Neural cell (in vitro differentiated cells): ENCODE measurements around the gene TMEM74B. TPM values are rescaled to one million over a fixed set of nuclear protein-coding genes. Genes with fewer than 3 reads are reported as not detected.

Experiments used
- H2AFZ ChIP-seq: fragments of 200-600, 300-800 bp; sonication (generic), shearing (Covaris generic); 2 replicates; pipeline ENCODE4 v1.6.0; 2014; ENCODE audit warnings: low read depth, mild to moderate bottlenecking, antibody characterized with exemption, low read length, moderate library complexity
- H3F3A ChIP-seq: fragments of 200-600 bp; shearing (Covaris generic); 2 replicates; pipeline ENCODE4 v1.6.1; 2016; ENCODE audit warnings: mild to moderate bottlenecking, moderate library complexity, mixed read lengths, antibody characterized with exemption, low read length; ENCODE audit not compliant: insufficient read depth, poor library complexity, severe bottlenecking
- H3K27ac ChIP-seq: fragments of 200-600, 300-800 bp; sonication (generic), shearing (Covaris generic); 2 replicates; pipeline ENCODE4 v1.5.1; 2014; ENCODE audit warnings: mild to moderate bottlenecking, low read length, moderate library complexity
- H3K27me3 ChIP-seq: fragments of 300-800, 200-600 bp; sonication (generic), shearing (Covaris generic); 2 replicates; pipeline ENCODE4 v1.6.0; 2014; ENCODE audit warnings: mild to moderate bottlenecking, low read depth, low read length, moderate library complexity; ENCODE audit not compliant: insufficient read depth
- H3K36me3 ChIP-seq: fragments of 300-800, 200-600 bp; sonication (generic), shearing (Covaris generic); 2 replicates; pipeline ENCODE4 v1.5.1; 2014; ENCODE audit warnings: mild to moderate bottlenecking, antibody characterized with exemption, low read length, moderate library complexity; ENCODE audit not compliant: insufficient read depth
- H3K4me2 ChIP-seq: fragments of 300-800, 200-600 bp; sonication (generic), shearing (Covaris generic); 2 replicates; pipeline ENCODE4 v1.6.0; 2014; ENCODE audit warnings: mild to moderate bottlenecking, low read length
- H3K4me3 ChIP-seq: fragments of 300-800, 200-600 bp; sonication (generic), shearing (Covaris generic); 2 replicates; pipeline ENCODE4 v1.5.1; 2014; ENCODE audit warnings: mild to moderate bottlenecking, low read length, moderate library complexity
- H3K79me2 ChIP-seq: fragments of 200-600 bp; shearing (Covaris generic); replicated peaks from 2 replicates; pipeline ENCODE4 v1.6.0; 2014; ENCODE audit warnings: mild to moderate bottlenecking, low read length, moderate library complexity; ENCODE audit not compliant: insufficient read depth
- H3K9ac ChIP-seq: fragments of 300-800, 200-600 bp; sonication (generic), shearing (Covaris generic); 2 replicates; pipeline ENCODE4 v1.6.1; 2016; ENCODE audit warnings: mild to moderate bottlenecking, low read length, mixed read lengths
- H3K9me2 ChIP-seq: fragments of 200-600 bp; shearing (Covaris generic); 2 replicates; pipeline ENCODE4 v1.6.1; 2016; ENCODE audit warnings: mild to moderate bottlenecking, low read length, mixed read lengths; ENCODE audit not compliant: insufficient read depth
- H3K9me3 ChIP-seq: fragments of 200-600, 300-800 bp; sonication (generic), shearing (Covaris generic); 2 replicates; pipeline ENCODE4 v1.6.1; 2016; ENCODE audit warnings: mild to moderate bottlenecking, mixed run types, low read length, moderate library complexity, mixed read lengths
- H4K20me1 ChIP-seq: fragments of 200-600 bp; shearing (Covaris generic); 2 replicates; pipeline ENCODE4 v1.6.1; 2016; ENCODE audit warnings: mild to moderate bottlenecking, mixed run types; ENCODE audit not compliant: insufficient read depth
- CTCF ChIP-seq: fragments of 450-650 bp; IDR thresholded peaks from 2 replicates; pipeline ENCODE4 v1.5.1; 2014; ENCODE audit warnings: antibody characterized with exemption, mild to moderate bottlenecking, moderate library complexity; ENCODE audit not compliant: poor library complexity, severe bottlenecking
- EP300 ChIP-seq: fragments of 450-650 bp; conservative IDR thresholded peaks from 2 replicates; pipeline ENCODE4 v1.6.1; 2014; ENCODE audit warnings: antibody characterized with exemption, mild to moderate bottlenecking, moderate library complexity; ENCODE audit not compliant: poor library complexity, severe bottlenecking
- EZH2 ChIP-seq: fragments of 200-600, 300-800 bp; shearing (Covaris generic), sonication (generic); IDR thresholded peaks from 2 replicates; pipeline ENCODE4 v1.6.1; 2014; ENCODE audit warnings: antibody characterized with exemption, low read length, borderline replicate concordance, mild to moderate bottlenecking; ENCODE audit not compliant: insufficient read depth, poor library complexity, severe bottlenecking
- MXI1 ChIP-seq: fragments of 450-650 bp; conservative IDR thresholded peaks from 2 replicates; pipeline ENCODE4 v1.6.1; 2014; ENCODE audit warnings: antibody characterized with exemption, mild to moderate bottlenecking; ENCODE audit not compliant: poor library complexity, severe bottlenecking
- POLR2AphosphoS5 ChIP-seq: IDR thresholded peaks from 2 replicates; pipeline ENCODE4 v1.6.1; 2012
- RAD21 ChIP-seq: fragments of 450-650 bp; conservative IDR thresholded peaks from 2 replicates; pipeline ENCODE4 v1.6.1; 2014; ENCODE audit warnings: antibody characterized with exemption, mild to moderate bottlenecking, moderate library complexity
- REST ChIP-seq: IDR thresholded peaks from 2 replicates; pipeline ENCODE4 v1.6.1; 2012; ENCODE audit warnings: borderline replicate concordance
- SMC3 ChIP-seq: fragments of 450-650 bp; conservative IDR thresholded peaks from 2 replicates; pipeline ENCODE4 v1.6.1; 2014; ENCODE audit warnings: antibody characterized with exemption, mild to moderate bottlenecking, moderate library complexity; ENCODE audit not compliant: poor library complexity
- TAF1 ChIP-seq: IDR thresholded peaks from 2 replicates; pipeline ENCODE4 v1.6.1; 2012; ENCODE audit warnings: low read depth
- polyA minus RNA-seq: library from RNA; depleted of rRNA, polyadenylated mRNA; stranded (reverse); fragments of >200 nt; gene quantifications from 2 replicates; pipeline ENCODE4 v1.2.3, GENCODE V29; 2014
- polyA plus RNA-seq: library from polyadenylated mRNA; depleted of rRNA; stranded (reverse); fragments of >200 nt; gene quantifications from 2 replicates; pipeline ENCODE4 v1.2.3, GENCODE V29; 2014

Gene TMEM74B
- polyA plus RNA-seq (155 and 164 TPM in 2 replicates), polyA minus RNA-seq (26.3 and 26.5 TPM in 2 replicates)

GRCh38 chr20:1184638-1185315 is at the start of gene TMEM74B:
TMEM74B (minus strand) TSS chr20:1184981; CDS start chr20:1183801, 1,180 bp downstream.
- Histone ChIP-seq H3K36me3 (no peaks in the 10 kb centered on the region), H3K27me3 (peaks cover 8% of the 10 kb centered on the region), H3K27ac (no peak within 1 kb of the TSS), H3K9me3 (no peaks in the 10 kb centered on the region), H3K4me3 (peak within 1 kb of the TSS; percentile 79), H3F3A (no peaks in the 10 kb centered on the region), H3K79me2 (no peaks in the 10 kb centered on the region), H3K9ac (peak within 1 kb of the TSS; percentile 65), H3K4me2 (peak within 1 kb of the TSS; percentile 73), H2AFZ (peak within 1 kb of the TSS; percentile 21), H4K20me1 (no peaks in the 10 kb centered on the region), H3K9me2 (no peaks in the 10 kb centered on the region)
- TF ChIP-seq MXI1, result peak; percentile 58
- no peak for TF ChIP-seq EZH2

GRCh38 chr20:1232286-1233111 is 47.7 kb upstream of the TMEM74B start:
- Histone ChIP-seq H3K4me2 (no peak overlapping the region), H3F3A (no peaks in the 10 kb centered on the region), H3K27ac (no peak overlapping the region), H3K9me2 (no peaks in the 10 kb centered on the region), H3K36me3 (no peaks in the 10 kb centered on the region), H2AFZ (no peak overlapping the region), H3K9me3 (no peaks in the 10 kb centered on the region), H3K27me3 (peaks cover 3% of the 10 kb centered on the region), H3K79me2 (no peaks in the 10 kb centered on the region), H3K9ac (no peak overlapping the region), H3K4me3 (no peak overlapping the region), H4K20me1 (no peaks in the 10 kb centered on the region)
- TF ChIP-seq EZH2 (no peak), RAD21 (no peak), TAF1 (no peak), SMC3 (no peak), EP300 (no peak), CTCF (no peak), MXI1 (no peak), REST (no peak), POLR2AphosphoS5 (no peak)
